Femur (tissue), 1 donor: ENCODE results near the gene ZNF76.
"Not testable (repeated sequence)": the region's sequence is repeated elsewhere in the genome, so short reads cannot be mapped to it uniquely, and the experiment has no call there.

Experiments used
- DNase-seq: peaks from one replicate; pipeline ENCODE4 v3.0.0-alpha.2; 2017

ZNF76 gene

DNA sequence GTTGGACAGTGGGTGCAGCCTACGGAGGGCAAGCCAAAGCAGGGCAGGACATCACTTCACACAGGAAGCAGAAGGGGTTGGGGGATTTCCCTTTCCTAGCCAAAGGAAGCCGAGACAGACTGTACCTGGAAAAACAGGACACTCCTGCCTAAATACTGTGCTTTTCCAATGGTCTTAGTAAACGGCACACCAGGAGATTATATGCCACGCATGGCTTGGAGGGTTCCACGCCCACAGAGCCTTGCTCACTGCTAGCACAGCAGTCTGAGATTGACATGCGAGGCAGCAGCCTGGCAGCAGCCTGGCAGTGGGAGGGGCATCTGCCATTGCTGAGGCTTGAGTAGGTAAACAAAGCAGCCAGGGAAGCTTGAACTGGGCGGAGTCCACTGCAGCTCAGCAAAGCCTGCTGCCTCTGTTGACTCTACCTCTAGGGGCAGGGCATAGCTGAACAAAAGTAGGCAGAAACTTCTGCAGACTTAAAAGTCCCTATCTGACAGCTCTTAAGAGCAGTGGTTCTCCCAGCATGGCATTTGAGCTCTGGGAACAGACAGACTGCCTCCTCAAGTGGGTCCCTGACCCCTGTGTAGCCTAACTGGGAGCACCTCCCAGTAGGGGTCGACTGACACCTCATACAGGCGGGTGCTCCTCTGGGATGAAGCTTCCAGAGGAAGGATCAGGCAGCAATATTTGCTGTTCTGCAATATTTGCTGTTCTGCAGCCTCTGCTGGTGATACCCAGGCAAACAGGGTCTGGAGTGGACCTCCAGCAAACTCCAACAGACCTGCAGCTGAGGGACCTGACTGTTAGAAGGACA, 72.7 kb downstream of the ZNF76 start:
- not testable (repeated sequence) for DNase-seq

GRCh38 chr6:35341557-35341956, 82.0 kb downstream of the ZNF76 start:
- DNase-seq = no peak

GRCh38 chr6:35342258-35343091, 82.9 kb downstream of the ZNF76 start, which contains the start of gene PPARD:
Gene PPARD, plus strand, starts transcription at chr6:35342558. Its CDS starts 68,530 bp downstream, at chr6:35411088.
- peak; percentile 99 for DNase-seq

DNA sequence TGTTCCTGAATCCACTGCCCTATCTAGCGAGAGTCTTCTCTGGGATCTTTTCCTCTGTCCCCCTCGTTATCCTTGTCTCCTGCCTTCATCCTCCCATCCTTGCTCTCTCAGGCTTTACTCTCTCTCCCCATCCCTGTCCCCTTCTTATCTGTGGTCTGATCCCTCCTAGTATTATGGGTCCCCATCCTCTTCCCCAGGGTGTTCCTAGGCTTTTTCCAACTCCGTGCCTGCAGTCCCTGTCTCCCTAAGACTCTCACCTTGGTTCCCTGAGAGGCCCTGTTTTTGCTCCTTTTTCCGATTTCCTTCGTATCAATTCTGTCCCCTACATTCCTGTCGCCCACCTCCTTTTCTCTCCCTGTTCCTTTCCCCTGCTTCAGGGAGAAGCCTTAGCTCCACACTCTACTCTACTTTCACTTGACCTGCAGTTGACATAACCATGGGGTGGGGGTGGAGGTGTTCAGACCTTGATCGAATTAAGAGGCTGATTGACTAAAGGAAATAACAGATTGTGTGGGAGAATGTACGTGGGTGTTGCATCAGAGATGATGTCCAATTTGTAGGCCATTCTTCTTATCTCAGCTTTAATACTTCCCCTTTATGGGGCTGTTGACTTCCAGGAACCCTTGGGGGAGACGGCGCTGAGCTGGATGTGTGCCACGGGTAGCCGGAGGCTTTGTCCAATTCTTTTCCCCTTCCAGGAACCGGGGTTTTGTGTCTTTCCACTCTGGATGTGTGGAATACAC, 83.7 kb downstream of the ZNF76 start:
- DNase-seq = peak; percentile 58

DNA sequence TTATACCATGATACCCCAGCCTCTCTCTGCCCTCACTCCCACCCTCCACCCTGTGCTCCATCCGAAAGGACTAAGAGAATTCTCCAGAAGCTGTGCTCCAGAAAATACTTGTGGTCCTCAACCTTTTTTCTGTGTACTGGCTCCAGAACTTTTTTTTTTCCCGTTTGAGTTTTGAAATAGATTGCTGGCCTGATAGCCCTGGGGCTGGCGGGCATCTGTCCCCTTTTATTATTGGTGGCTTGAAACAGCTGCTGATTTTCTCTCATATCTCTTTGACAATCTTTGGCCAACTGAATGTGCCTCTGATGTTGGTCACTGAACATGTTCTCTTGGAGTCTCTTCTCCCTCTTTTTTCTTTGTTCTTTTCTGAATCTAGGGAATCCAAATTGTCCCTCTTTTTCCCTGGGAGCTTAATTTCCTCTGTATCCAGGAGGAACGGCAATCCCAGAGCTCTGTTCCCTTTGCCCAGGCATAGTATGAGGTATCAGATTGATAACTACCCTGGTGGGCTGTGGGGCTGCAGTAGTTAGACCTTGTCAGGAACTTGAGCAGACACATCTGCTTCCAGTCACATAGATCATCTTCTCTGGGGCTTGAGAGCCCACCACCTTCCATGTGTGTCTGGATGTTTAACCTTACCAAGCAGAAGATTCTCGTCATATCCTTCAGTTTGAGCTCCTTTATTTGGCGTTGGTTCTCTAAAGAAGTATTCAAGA, 84.5 kb downstream of the ZNF76 start:
- DNase-seq = no peak
